ENCODE results near the gene PNPLA5. TPM values are rescaled to one million over a fixed set of nuclear protein-coding genes. Genes with fewer than 3 reads are reported as not detected.

PNPLA5 gene
- total and polyA plus RNA-seq, 2 of the 13 experiments (the other 11 are each of a cell fraction or from before 2014, with no cell fraction given): not detected

DNA sequence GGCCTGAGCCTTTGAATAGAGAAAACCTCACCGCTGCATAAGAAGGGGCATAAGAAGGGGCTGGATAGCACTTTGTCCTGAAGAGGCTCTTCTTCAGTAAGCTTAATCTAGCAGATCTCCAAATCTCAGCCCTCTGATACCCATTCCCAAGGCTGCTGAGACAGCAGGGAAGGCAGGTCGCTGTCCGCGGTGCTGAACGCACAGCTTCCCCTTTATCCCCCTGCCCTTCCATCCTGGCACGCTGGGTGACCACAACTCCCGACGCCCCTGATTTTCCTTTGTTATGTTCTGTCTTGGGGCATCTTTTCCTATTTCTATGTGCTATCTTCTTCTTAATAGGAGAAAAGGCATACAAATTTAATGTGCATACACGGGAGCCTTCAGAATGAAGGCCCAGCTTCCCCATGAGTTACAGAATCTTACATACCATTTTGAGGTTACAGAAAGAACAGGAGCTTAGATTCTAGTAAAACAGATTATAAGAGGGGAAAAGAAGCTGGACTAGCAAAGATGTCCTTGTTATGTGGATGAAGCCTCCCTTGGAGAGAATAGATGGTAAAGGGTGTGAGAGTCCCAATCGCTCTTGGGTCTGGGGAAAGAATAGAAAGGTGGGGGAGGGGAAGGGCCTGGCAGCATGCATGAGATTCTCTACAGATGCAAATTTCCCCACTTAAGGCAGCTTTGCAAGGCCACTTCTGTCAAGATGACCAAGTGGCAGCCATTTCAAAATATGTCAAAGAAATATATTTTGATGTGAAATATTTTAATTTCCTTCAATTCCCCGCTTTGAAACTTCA is 23.8 kb downstream of the PNPLA5 start (continued):
- TF ChIP-seq MZF1 (CRISPR knock-in tag; IDR thresholded peaks at IDR 0.05; ENCODE audit: borderline replicate concordance) (no peak), KDM3A (CRISPR knock-in tag; IDR thresholded peaks at IDR 0.05; ENCODE audit: low read depth) (no peak), SALL2 (CRISPR knock-in tag; IDR thresholded peaks at IDR 0.05) (0 out of 2 replicates have a peak, but pooled peaks have one; percentile 55), TAF15 (IDR thresholded peaks at IDR 0.05; ENCODE audit: low read depth, low read length, poor library complexity, severe bottlenecking) (no peak), HDAC2 (CRISPR knock-in tag; IDR thresholded peaks at IDR 0.05) (peak; percentile 68; the same call in 1 of the 2 replicates), TMF1 (CRISPR knock-in tag; IDR thresholded peaks at IDR 0.05; ENCODE audit: low read depth) (no peak), ZFX (CRISPR knock-in tag; IDR thresholded peaks at IDR 0.05; ENCODE audit: low read depth) (no peak), ZNF746 (CRISPR knock-in tag; IDR thresholded peaks at IDR 0.05) (no peak), KLF13 (CRISPR knock-in tag; IDR thresholded peaks at IDR 0.05) (no peak), GZF1 (CRISPR knock-in tag; IDR thresholded peaks at IDR 0.05) (no peak), ZNF329 (CRISPR knock-in tag; IDR thresholded peaks at IDR 0.05; ENCODE audit: low read depth) (no peak), ZNF557 (CRISPR knock-in tag; IDR thresholded peaks at IDR 0.05) (peak; percentile 75; the same call in 1 of the 2 replicates), FOXO1 (CRISPR knock-in tag; IDR thresholded peaks at IDR 0.05) (0 out of 2 replicates have a peak, but pooled peaks have one; percentile 44), ZBTB3 (CRISPR knock-in tag; IDR thresholded peaks at IDR 0.05; ENCODE audit: borderline replicate concordance, low read depth) (no peak), ZNF766 (CRISPR knock-in tag; IDR thresholded peaks at IDR 0.05; ENCODE audit: borderline replicate concordance) (peak; percentile 52; the same call in 1 of the 2 replicates)
- TF ChIP-seq, protein P1, sequence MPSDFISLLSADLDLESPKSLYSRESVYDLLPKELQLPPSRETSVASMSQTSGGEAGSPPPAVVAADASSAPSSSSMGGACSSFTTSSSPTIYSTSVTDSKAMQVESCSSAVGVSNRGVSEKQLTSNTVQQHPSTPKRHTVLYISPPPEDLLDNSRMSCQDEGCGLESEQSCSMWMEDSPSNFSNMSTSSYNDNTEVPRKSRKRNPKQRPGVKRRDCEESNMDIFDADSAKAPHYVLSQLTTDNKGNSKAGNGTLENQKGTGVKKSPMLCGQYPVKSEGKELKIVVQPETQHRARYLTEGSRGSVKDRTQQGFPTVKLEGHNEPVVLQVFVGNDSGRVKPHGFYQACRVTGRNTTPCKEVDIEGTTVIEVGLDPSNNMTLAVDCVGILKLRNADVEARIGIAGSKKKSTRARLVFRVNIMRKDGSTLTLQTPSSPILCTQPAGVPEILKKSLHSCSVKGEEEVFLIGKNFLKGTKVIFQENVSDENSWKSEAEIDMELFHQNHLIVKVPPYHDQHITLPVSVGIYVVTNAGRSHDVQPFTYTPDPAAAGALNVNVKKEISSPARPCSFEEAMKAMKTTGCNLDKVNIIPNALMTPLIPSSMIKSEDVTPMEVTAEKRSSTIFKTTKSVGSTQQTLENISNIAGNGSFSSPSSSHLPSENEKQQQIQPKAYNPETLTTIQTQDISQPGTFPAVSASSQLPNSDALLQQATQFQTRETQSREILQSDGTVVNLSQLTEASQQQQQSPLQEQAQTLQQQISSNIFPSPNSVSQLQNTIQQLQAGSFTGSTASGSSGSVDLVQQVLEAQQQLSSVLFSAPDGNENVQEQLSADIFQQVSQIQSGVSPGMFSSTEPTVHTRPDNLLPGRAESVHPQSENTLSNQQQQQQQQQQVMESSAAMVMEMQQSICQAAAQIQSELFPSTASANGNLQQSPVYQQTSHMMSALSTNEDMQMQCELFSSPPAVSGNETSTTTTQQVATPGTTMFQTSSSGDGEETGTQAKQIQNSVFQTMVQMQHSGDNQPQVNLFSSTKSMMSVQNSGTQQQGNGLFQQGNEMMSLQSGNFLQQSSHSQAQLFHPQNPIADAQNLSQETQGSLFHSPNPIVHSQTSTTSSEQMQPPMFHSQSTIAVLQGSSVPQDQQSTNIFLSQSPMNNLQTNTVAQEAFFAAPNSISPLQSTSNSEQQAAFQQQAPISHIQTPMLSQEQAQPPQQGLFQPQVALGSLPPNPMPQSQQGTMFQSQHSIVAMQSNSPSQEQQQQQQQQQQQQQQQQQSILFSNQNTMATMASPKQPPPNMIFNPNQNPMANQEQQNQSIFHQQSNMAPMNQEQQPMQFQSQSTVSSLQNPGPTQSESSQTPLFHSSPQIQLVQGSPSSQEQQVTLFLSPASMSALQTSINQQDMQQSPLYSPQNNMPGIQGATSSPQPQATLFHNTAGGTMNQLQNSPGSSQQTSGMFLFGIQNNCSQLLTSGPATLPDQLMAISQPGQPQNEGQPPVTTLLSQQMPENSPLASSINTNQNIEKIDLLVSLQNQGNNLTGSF (CRISPR knock-in tag; IDR thresholded peaks at IDR 0.05): peak; percentile 90
- TF ChIP-seq, protein P2, sequence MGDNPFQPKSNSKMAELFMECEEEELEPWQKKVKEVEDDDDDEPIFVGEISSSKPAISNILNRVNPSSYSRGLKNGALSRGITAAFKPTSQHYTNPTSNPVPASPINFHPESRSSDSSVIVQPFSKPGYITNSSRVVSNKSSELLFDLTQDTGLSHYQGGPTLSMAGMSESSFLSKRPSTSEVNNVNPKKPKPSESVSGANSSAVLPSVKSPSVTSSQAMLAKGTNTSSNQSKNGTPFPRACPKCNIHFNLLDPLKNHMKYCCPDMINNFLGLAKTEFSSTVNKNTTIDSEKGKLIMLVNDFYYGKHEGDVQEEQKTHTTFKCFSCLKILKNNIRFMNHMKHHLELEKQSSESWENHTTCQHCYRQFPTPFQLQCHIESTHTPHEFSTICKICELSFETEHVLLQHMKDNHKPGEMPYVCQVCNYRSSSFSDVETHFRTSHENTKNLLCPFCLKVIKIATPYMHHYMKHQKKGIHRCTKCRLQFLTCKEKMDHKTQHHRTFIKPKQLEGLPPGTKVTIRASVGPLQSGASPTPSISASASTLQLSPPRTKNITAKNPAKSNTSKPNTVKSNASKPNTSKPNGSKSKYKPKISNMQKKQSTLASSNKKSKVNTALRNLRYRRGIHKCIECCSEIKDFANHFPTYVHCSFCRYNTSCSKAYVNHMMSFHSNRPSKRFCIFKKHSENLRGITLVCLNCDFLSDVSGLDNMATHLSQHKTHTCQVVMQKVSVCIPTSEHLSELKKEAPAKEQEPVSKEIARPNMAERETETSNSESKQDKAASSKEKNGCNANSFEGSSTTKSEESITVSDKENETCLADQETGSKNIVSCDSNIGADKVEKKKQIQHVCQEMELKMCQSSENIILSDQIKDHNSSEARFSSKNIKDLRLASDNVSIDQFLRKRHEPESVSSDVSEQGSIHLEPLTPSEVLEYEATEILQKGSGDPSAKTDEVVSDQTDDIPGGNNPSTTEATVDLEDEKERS (CRISPR knock-in tag; IDR thresholded peaks at IDR 0.05): no peak; the same call in 1 of the 2 replicates
- TF ChIP-seq, protein P3, sequence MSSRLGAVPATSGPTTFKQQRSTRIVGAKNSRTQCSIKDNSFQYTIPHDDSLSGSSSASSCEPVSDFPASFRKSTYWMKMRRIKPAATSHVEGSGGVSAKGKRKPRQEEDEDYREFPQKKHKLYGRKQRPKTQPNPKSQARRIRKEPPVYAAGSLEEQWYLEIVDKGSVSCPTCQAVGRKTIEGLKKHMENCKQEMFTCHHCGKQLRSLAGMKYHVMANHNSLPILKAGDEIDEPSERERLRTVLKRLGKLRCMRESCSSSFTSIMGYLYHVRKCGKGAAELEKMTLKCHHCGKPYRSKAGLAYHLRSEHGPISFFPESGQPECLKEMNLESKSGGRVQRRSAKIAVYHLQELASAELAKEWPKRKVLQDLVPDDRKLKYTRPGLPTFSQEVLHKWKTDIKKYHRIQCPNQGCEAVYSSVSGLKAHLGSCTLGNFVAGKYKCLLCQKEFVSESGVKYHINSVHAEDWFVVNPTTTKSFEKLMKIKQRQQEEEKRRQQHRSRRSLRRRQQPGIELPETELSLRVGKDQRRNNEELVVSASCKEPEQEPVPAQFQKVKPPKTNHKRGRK (CRISPR knock-in tag; IDR thresholded peaks at IDR 0.05): no peak
- TF ChIP-seq, protein P4, sequence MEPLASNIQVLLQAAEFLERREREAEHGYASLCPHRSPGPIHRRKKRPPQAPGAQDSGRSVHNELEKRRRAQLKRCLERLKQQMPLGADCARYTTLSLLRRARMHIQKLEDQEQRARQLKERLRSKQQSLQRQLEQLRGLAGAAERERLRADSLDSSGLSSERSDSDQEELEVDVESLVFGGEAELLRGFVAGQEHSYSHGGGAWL (CRISPR knock-in tag; IDR thresholded peaks at IDR 0.05): peak; percentile 83; the same call in 1 of the 2 replicates

All from HepG2 (cell line).